ENCODE data around the gene RIMBP2. TPM values are rescaled to one million over a fixed set of nuclear protein-coding genes. Genes with fewer than 3 reads are reported as not detected.

Gene RIMBP2
- polyA plus RNA-seq, 1 of the 3 experiments (the other 2 are of a cell fraction) = 0.90 TPM

GRCh38 chr12:130513556-130513955, 202.5 kb downstream of the RIMBP2 start:
- Histone ChIP-seq H3K9me3 (no peaks in the 10 kb centered on the region), H3K4me3 (ENCODE audit: low read depth in 2 of 2, low read length in 1 of 2) (no peak overlapping the region), H3K4me2 (no peak overlapping the region), H3K27me3 (ENCODE audit: insufficient read depth) (no peaks in the 10 kb centered on the region), H3K9ac (no peak overlapping the region), H3K36me3 (replicated peaks in 1 of 2; ENCODE audit: control insufficient read depth in 1 of 2, insufficient read depth in 2 of 2, low read length in 1 of 2) (no peaks in the 10 kb centered on the region), H3F3A (replicated peaks; ENCODE audit: insufficient read depth) (no peaks in the 10 kb centered on the region), H3K27ac (ENCODE audit: low read depth in 2 of 2, low read length in 1 of 2) (no peak overlapping the region; a peak in 1 of 4 replicates), H3K79me2 (ENCODE audit: insufficient read depth) (no peaks in the 10 kb centered on the region), H3K4me1 (ENCODE audit: control insufficient read depth in 1 of 2, insufficient read depth in 2 of 2, low read depth in 1 of 2, low read length in 1 of 2) (peaks cover 0 to 25% of the 10 kb centered on the region in 2 experiments; a peak in 1 of 4 replicates), H2AFZ (ENCODE audit: low read depth) (no peak overlapping the region), H3K9me2 (no peaks in the 10 kb centered on the region), H4K20me1 (ENCODE audit: insufficient read depth) (no peaks in the 10 kb centered on the region)
- CTCF ChIA-PET = interaction anchor here (1.1 to 1.8 kb wide), 2 partner anchors 234 to 239 kb away, joined by 3 to 4 read pairs; no protein-coding TSS in a partner anchor
- 41% methylated on average over 2 of the region's 2 CpGs for WGBS (ENCODE audit: low lambda C conversion rate)
- POLR2A ChIA-PET = no interaction called here
- TF ChIP-seq GATA2 (CRISPR knock-in tag; IDR thresholded peaks at IDR 0.05) (no peak), ZBTB33 (IDR thresholded peaks at IDR 0.05; ENCODE audit: borderline replicate concordance, low read depth) (no peak), RFX5 (IDR thresholded peaks at IDR 0.05; ENCODE audit: low read length) (no peak), RXRA (IDR thresholded peaks at IDR 0.05; ENCODE audit: borderline replicate concordance, low read depth) (no peak), POLR2AphosphoS5 (IDR thresholded peaks at IDR 0.05; ENCODE audit: low read depth, low read length) (no peak), EP300 (IDR thresholded peaks at IDR 0.05; ENCODE audit: borderline replicate concordance in 1 of 2, low read depth in 1 of 2, low read length in 1 of 2) (no peak), REST (IDR thresholded peaks at IDR 0.05; ENCODE audit: low read depth, low read length) (no peak), CHD2 (IDR thresholded peaks at IDR 0.05; ENCODE audit: low read length, partially characterized antibody) (no peak), FOXM1 (IDR thresholded peaks at IDR 0.05; ENCODE audit: low read depth) (no peak), YY1 (IDR thresholded peaks at IDR 0.05; ENCODE audit: low read depth) (no peak), ELF1 (IDR thresholded peaks at IDR 0.05) (no peak), FOXJ3 (CRISPR knock-in tag; IDR thresholded peaks at IDR 0.05) (no peak), TEAD4 (IDR thresholded peaks at IDR 0.05; ENCODE audit: borderline replicate concordance, insufficient read depth) (no peak), EZH2phosphoT487 (IDR thresholded peaks at IDR 0.05; ENCODE audit: borderline replicate concordance, low read depth) (no peak), RAD21 (IDR thresholded peaks at IDR 0.05; ENCODE audit: low read length) (no peak), IRF3 (IDR thresholded peaks at IDR 0.05; ENCODE audit: low read depth, low read length) (no peak), RCOR1 (IDR thresholded peaks at IDR 0.05; ENCODE audit: low read length) (no peak)
- DNase-seq = no peak

Measured in SK-N-SH (cell line).